Subcutaneous adipose tissue (tissue), 4 donors: Measurements from ENCODE around the gene MB. TPM values are rescaled to one million over a fixed set of nuclear protein-coding genes. Genes with fewer than 3 reads are reported as not detected.

Source experiments
- CTCF ChIP-seq: fragments of 450-650 bp; IDR thresholded peaks from one replicate; pipeline ENCODE4 v1.5.1; 2016; ENCODE audit warnings: low read depth, mild to moderate bottlenecking, control low read depth, antibody characterized with exemption, moderate library complexity
- total RNA-seq, 4 donors: library from RNA; depleted of rRNA; stranded (reverse); fragments of >200 nt; gene quantifications; one replicate each; pipeline ENCODE4 v1.1.0, GENCODE V29; 2016

Gene MB
- total RNA-seq, 4 donors from 2014 or later: not detected

- no peak for TF ChIP-seq CTCF
These were observed 20.1 kb upstream of the MB start for GRCh38 chr22:35637254-35637653.

GRCh38 chr22:35634943-35635540 lies 17.9 kb upstream of the MB start:
- TF ChIP-seq CTCF: no peak

GRCh38 chr22:35634015-35634414 lies 16.9 kb upstream of the MB start:
- no peak for TF ChIP-seq CTCF

GRCh38 chr22:35633520-35633919 lies 16.4 kb upstream of the MB start:
- no peak for TF ChIP-seq CTCF

GRCh38 chr22:35632935-35633334 lies 15.8 kb upstream of the MB start:
- no peak for TF ChIP-seq CTCF

- TF ChIP-seq CTCF: no peak
These were observed 14.5 kb upstream of the MB start for GRCh38 chr22:35631597-35631996.

GRCh38 chr22:35630891-35631290 lies 13.8 kb upstream of the MB start:
- TF ChIP-seq CTCF: no peak

- TF ChIP-seq CTCF: no peak
These were observed 13.3 kb upstream of the MB start for GRCh38 chr22:35630387-35630793.
